H1 (cell line): ENCODE measurements around the gene PRKAR1B. TPM values are rescaled to one million over a fixed set of nuclear protein-coding genes. Genes with fewer than 3 reads are reported as not detected.

Experiments
- CTCF ChIA-PET: fragments of 300-600 bp; sonication (Branson Sonifier 250); formaldehyde crosslinking; loops from one replicate; lab custom pipeline; 2021; ENCODE audit not compliant: partially characterized antibody; lab: Charles Lee
- POLR2A ChIA-PET: fragments of 300-600 bp; sonication (Branson Sonifier 250); formaldehyde crosslinking; loops from one replicate; lab custom pipeline; 2021; ENCODE audit warnings: inconsistent platforms; ENCODE audit not compliant: partially characterized antibody; lab: Charles Lee
- DNase-seq, 2 experiments: peaks; one replicate each; pipeline versions ENCODE4 v3.0.0 to v3.0.0-alpha.2; 2010 to 2022; ENCODE audit warnings: low spot score in 2 of 2, low read depth in 1 of 2, mixed read lengths in 1 of 2
- FAIRE-seq: peaks from 2 replicates; lab custom pipeline; 2011; peaks lifted over from hg19 to GRCh38; lab: Jason Lieb, UNC
- H2AFZ ChIP-seq: 2 replicates; pipeline ENCODE4 v1.8.1; 2012; ENCODE audit warnings: low read length, inconsistent platforms
- H2AK5ac ChIP-seq: 2 replicates; pipeline ENCODE4 v1.6.1; 2013; ENCODE audit warnings: low read depth, low read length
- H2BK120ac ChIP-seq: replicated peaks from 2 replicates; pipeline ENCODE3; 2013; ENCODE audit warnings: low read depth, low read length, inconsistent platforms
- H2BK12ac ChIP-seq: 2 replicates; pipeline ENCODE4 v1.6.1; 2013; ENCODE audit warnings: low read depth, low read length
- H2BK15ac ChIP-seq: 2 replicates; pipeline ENCODE4 v1.6.1; 2013; ENCODE audit warnings: low read length
- H2BK20ac ChIP-seq: 2 replicates; pipeline ENCODE4 v1.6.1; 2013; ENCODE audit warnings: low read length
- H2BK5ac ChIP-seq: 2 replicates; pipeline ENCODE4 v1.6.1; 2013; ENCODE audit warnings: low read depth, low read length
- H3K14ac ChIP-seq: 2 replicates; pipeline ENCODE4 v1.6.1; 2013; ENCODE audit warnings: inconsistent platforms; ENCODE audit not compliant: insufficient read length
- H3K18ac ChIP-seq: 2 replicates; pipeline ENCODE4 v1.6.1; 2013; ENCODE audit warnings: low read length; ENCODE audit errors: extremely low read depth
- H3K23ac ChIP-seq: 2 replicates; pipeline ENCODE4 v1.6.1; 2013; ENCODE audit warnings: inconsistent platforms; ENCODE audit not compliant: insufficient read length
- H3K23me2 ChIP-seq: 2 replicates; pipeline ENCODE4 v1.6.1; 2013; ENCODE audit warnings: low read depth, low read length
- H3K27ac ChIP-seq: 2 replicates; pipeline ENCODE4 v1.6.1; 2011; ENCODE audit warnings: low read depth, low read length, inconsistent platforms
- H3K27me3 ChIP-seq, 4 experiments: replicated peaks in 1 of 4; 1 replicate in 1 of 4; 2 replicates in 3 of 4; pipeline versions ENCODE4 v1.6.1 to v1.8.1; 2011 to 2013; ENCODE audit warnings: low read length in 3 of 4, mild to moderate bottlenecking in 3 of 4, inconsistent platforms in 2 of 4, mixed read lengths in 2 of 4, moderate library complexity in 1 of 4; ENCODE audit not compliant: control insufficient read depth in 3 of 4, insufficient read depth in 3 of 4; ENCODE audit errors: extremely low read depth in 1 of 4
- H3K36me3 ChIP-seq, 4 experiments: 2 replicates each; pipeline versions ENCODE4 v1.6.1 to v1.8.1; 2011 to 2013; ENCODE audit warnings: mild to moderate bottlenecking in 4 of 4, low read length in 3 of 4, moderate library complexity in 2 of 4, control low read depth in 1 of 4, inconsistent platforms in 1 of 4; ENCODE audit not compliant: insufficient read depth in 4 of 4, control insufficient read depth in 2 of 4
- H3K4ac ChIP-seq: replicated peaks from 2 replicates; pipeline ENCODE3; 2013; ENCODE audit warnings: low read length, low read depth, mixed read lengths, inconsistent platforms; ENCODE audit not compliant: insufficient read length
- H3K4me1 ChIP-seq, 4 experiments: replicated peaks in 1 of 4; 1 replicate in 1 of 4; 2 replicates in 3 of 4; pipeline versions ENCODE4 v1.6.1 to v1.8.1; 2011 to 2013; ENCODE audit warnings: low read length in 3 of 4, inconsistent platforms in 2 of 4, mixed read lengths in 1 of 4; ENCODE audit not compliant: insufficient read depth in 4 of 4, control insufficient read depth in 3 of 4
- H3K4me2 ChIP-seq, 2 experiments: 2 replicates each; pipeline versions ENCODE4 v1.6.1 to v1.8.1; 2011 to 2013; ENCODE audit warnings: low read depth in 2 of 2, low read length in 2 of 2, control low read depth in 1 of 2, inconsistent platforms in 1 of 2, mild to moderate bottlenecking in 1 of 2; ENCODE audit not compliant: insufficient read depth in 1 of 2
- H3K4me3 ChIP-seq, 4 experiments: fragments of 200-600, 300-600 bp in 1 of 4; sonication (generic), shearing (Covaris generic), sonication (Bioruptor Twin) in 1 of 4; 2 replicates each; pipeline versions ENCODE4 v1.5.1 to v1.8.1; 2011 to 2016; ENCODE audit warnings: low read length in 4 of 4, low read depth in 3 of 4, control low read depth in 2 of 4, inconsistent platforms in 2 of 4, mild to moderate bottlenecking in 2 of 4, mixed read lengths in 1 of 4, moderate library complexity in 1 of 4; ENCODE audit not compliant: insufficient read depth in 2 of 4; ENCODE audit errors: extremely low read depth in 1 of 4
- H3K56ac ChIP-seq: replicated peaks from 2 replicates; pipeline ENCODE3; 2013; ENCODE audit warnings: low read depth, mild to moderate bottlenecking, mixed read lengths, low read length, inconsistent platforms; ENCODE audit not compliant: insufficient read length
- H3K79me1 ChIP-seq: 2 replicates; pipeline ENCODE4 v1.6.1; 2013; ENCODE audit warnings: low read depth, low read length, control low read depth
- H3K79me2 ChIP-seq, 2 experiments: 2 replicates each; pipeline versions ENCODE4 v1.6.1 to v1.8.1; 2012 to 2013; ENCODE audit warnings: low read length in 2 of 2, mild to moderate bottlenecking in 2 of 2, inconsistent platforms in 1 of 2; ENCODE audit not compliant: insufficient read depth in 2 of 2, control insufficient read depth in 1 of 2
- H3K9ac ChIP-seq, 4 experiments: replicated peaks in 1 of 4; 1 replicate in 1 of 4; 2 replicates in 3 of 4; pipeline versions ENCODE4 v1.6.1 to v1.8.1; 2011 to 2013; ENCODE audit warnings: low read depth in 3 of 4, low read length in 3 of 4, control low read depth in 2 of 4, mild to moderate bottlenecking in 2 of 4, moderate library complexity in 2 of 4, inconsistent platforms in 1 of 4; ENCODE audit errors: extremely low read depth in 1 of 4
- H3K9me3 ChIP-seq, 2 experiments: 2 replicates each; pipeline versions ENCODE4 v1.6.1 to v1.8.1; 2012 to 2013; ENCODE audit warnings: mild to moderate bottlenecking in 2 of 2, moderate library complexity in 2 of 2, control low read depth in 1 of 2, inconsistent platforms in 1 of 2, low read depth in 1 of 2, low read length in 1 of 2, mixed read lengths in 1 of 2; ENCODE audit not compliant: insufficient read depth in 2 of 2
- H4K20me1 ChIP-seq, 2 experiments: replicated peaks in 1 of 2; 2 replicates each; pipeline versions ENCODE3 to v1.8.1; 2011 to 2013; ENCODE audit warnings: inconsistent platforms in 2 of 2, low read length in 2 of 2, mild to moderate bottlenecking in 1 of 2; ENCODE audit not compliant: insufficient read depth in 2 of 2, control insufficient read depth in 1 of 2
- H4K5ac ChIP-seq: 2 replicates; pipeline ENCODE4 v1.6.1; 2013; ENCODE audit warnings: low read length, low read depth, mixed read lengths, inconsistent platforms; ENCODE audit not compliant: insufficient read length
- H4K8ac ChIP-seq: 2 replicates; pipeline ENCODE4 v1.8.0; 2013; ENCODE audit warnings: mild to moderate bottlenecking, moderate library complexity, low read length, inconsistent platforms; ENCODE audit not compliant: insufficient read depth; ENCODE audit errors: extremely low read depth
- H4K91ac ChIP-seq: replicated peaks from 2 replicates; pipeline ENCODE3; 2013; ENCODE audit warnings: low read length, mixed read lengths, inconsistent platforms; ENCODE audit not compliant: insufficient read length
- ASH2L ChIP-seq: fragments of 200-600, 300-600 bp; sonication (generic); IDR thresholded peaks from one replicate; pipeline ENCODE4 v1.7.1; 2017; ENCODE audit warnings: low read length
- BACH1 ChIP-seq: IDR thresholded peaks from 2 replicates; pipeline ENCODE4 v1.6.1; 2012; ENCODE audit warnings: low read length, improper control_type of control experiment
- CTBP2 ChIP-seq: IDR thresholded peaks from 2 replicates; pipeline ENCODE4 v1.7.0; 2011; ENCODE audit warnings: borderline replicate concordance, mild to moderate bottlenecking, moderate library complexity, mixed read lengths, low read length; ENCODE audit not compliant: insufficient read depth, insufficient read length
- EZH2 ChIP-seq: fragments of 200-600 bp; sonication (generic); IDR thresholded peaks from 2 replicates; pipeline ENCODE4 v1.7.1; 2012; ENCODE audit warnings: low read depth, mild to moderate bottlenecking, moderate library complexity, low read length, inconsistent platforms; ENCODE audit not compliant: severe bottlenecking
- HDAC2 ChIP-seq, 2 experiments: fragments of 300-600 bp in 1 of 2; sonication (generic) in 1 of 2; IDR thresholded peaks; 2 replicates each; pipeline ENCODE4 v1.6.1; 2011 to 2012; ENCODE audit warnings: low read depth in 2 of 2, low read length in 2 of 2, mild to moderate bottlenecking in 2 of 2, moderate library complexity in 2 of 2, borderline replicate concordance in 1 of 2, inconsistent platforms in 1 of 2
- JUN ChIP-seq: IDR thresholded peaks from 2 replicates; pipeline ENCODE4 v1.6.1; 2011; ENCODE audit warnings: low read depth, mild to moderate bottlenecking, improper control_type of control experiment, low read length
- MAFK ChIP-seq: IDR thresholded peaks from 2 replicates; pipeline ENCODE4 v1.6.1; 2012; ENCODE audit warnings: low read depth, mild to moderate bottlenecking, improper control_type of control experiment, low read length
- POLR2AphosphoS5 ChIP-seq: IDR thresholded peaks from 2 replicates; pipeline ENCODE4 v1.6.1; 2011; ENCODE audit warnings: low read depth, low read length
- TBP ChIP-seq: IDR thresholded peaks from 2 replicates; pipeline ENCODE4 v1.6.1; 2011; ENCODE audit warnings: low read depth, low read length, improper control_type of control experiment
- WGBS, 2 experiments: shearing (Covaris generic) in 1 of 2; methylation state at CpG; one replicate each; pipeline versions ENCODE4 v1.1.6 to v1.1.7; 2013 to 2015; ENCODE audit warnings: low lambda C conversion rate in 2 of 2, mixed read lengths in 2 of 2, inconsistent platforms in 1 of 2, low coverage in 1 of 2, missing lambda C conversion rate in 1 of 2; ENCODE audit not compliant: insufficient replicate concordance in 2 of 2, insufficient coverage in 1 of 2, insufficient read length in 1 of 2; ENCODE audit errors: extremely low coverage in 1 of 2, missing lambda C conversion rate in 1 of 2; 5-methylcytosine and 5-hydroxymethylcytosine counted together
- polyA plus RNA-seq, 7 experiments: library from polyadenylated mRNA; depleted of rRNA in 3 of 7; stranded (reverse) in 5 of 7; unstranded in 2 of 7; fragments of >200 nt in 5 of 7; fragments of 200-250 nt in 2 of 7; gene quantifications; 1 replicate in 5 of 7; 2 replicates in 1 of 7; 4 replicates in 1 of 7; pipeline versions ENCODE4 v1.2.1 to v1.2.3, GENCODE V29; 2011 to 2013; ENCODE audit warnings: missing spikeins in 2 of 7, mixed read lengths in 2 of 7
- total RNA-seq: library from RNA; stranded (reverse); fragmentation: NEBNext Ultra II Directional; extraction: Animal tissue kit (Norgen Biotek cat#: 25700); gene quantifications from 2 replicates; pipeline ENCODE4 v1.2.1, GENCODE V29; 2021
- TF ChIP-seq, protein P1 (sequence below): IDR thresholded peaks from 2 replicates; pipeline ENCODE4 v1.6.1; 2011; ENCODE audit warnings: low read length, improper control_type of control experiment

PRKAR1B gene
- total and polyA plus RNA-seq, 2 of the 8 experiments (the other 6 are each of a cell fraction or from before 2014, with no cell fraction given): 12.3 to 55.7 TPM

DNA sequence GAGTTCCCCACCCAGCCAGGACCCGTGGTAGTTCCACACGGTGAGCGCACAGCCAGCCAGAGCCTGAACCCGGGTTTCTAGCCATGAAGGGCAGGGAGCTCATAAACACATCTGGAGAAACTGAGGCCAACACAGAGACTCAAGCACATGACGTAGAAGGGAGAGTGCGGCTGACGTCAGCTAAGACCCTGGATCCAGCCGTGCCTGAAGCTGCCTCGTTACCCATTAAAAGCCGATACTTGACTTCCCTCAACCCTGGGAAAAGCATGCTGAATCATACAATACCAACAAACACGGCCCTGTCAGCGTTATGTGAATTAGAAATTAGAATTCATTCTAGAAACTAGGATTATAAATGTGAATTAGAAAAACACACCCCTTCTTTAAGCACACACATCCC, 142.3 kb downstream of the PRKAR1B start:
- Histone ChIP-seq H3K4me1 (no peaks in the 10 kb centered on the region), H3K79me2 (no peaks in the 10 kb centered on the region), H3K14ac (no peak overlapping the region), H3K27ac (no peak overlapping the region), H4K91ac (no peak overlapping the region), H2BK20ac (no peak overlapping the region), H3K9me3 (peaks cover 5 to 9% of the 10 kb centered on the region in 2 experiments; a peak in 3 of 4 replicates), H3K79me1 (peaks cover 3% of the 10 kb centered on the region), H4K5ac (no peak overlapping the region), H4K8ac (0 out of 2 replicates have a peak overlapping the region, but pooled peaks have one; percentile 38), H2BK120ac (no peak overlapping the region), H3K4ac (no peak overlapping the region), H2BK15ac (no peak overlapping the region), H3K18ac (no peak overlapping the region), H2BK12ac (no peak overlapping the region), H2AFZ (no peak overlapping the region), H3K23me2 (peaks cover 7% of the 10 kb centered on the region; the same call in 1 of the 2 replicates), H3K36me3 (peaks cover 3 to 27% (median 11%) of the 10 kb centered on the region in 4 experiments; a peak in 5 of 8 replicates), H3K9ac (no peak overlapping the region), H3K4me3 (no peak overlapping the region), H3K56ac (no peak overlapping the region), H3K27me3 (no peaks in the 10 kb centered on the region), H3K23ac (no peak overlapping the region), H3K4me2 (no peak overlapping the region), H2BK5ac (no peak overlapping the region), H4K20me1 (peaks cover 0 to 9% of the 10 kb centered on the region in 2 experiments), H2AK5ac (no peak overlapping the region)
- FAIRE-seq (no peak), DNase-seq (no peak)
- ChIA-PET POLR2A (no interaction called here), CTCF (interaction anchor here (0.6 to 1.2 kb wide), 4 partner anchors 51 to 422 kb away, joined by 3 read pairs; no protein-coding TSS in a partner anchor)
- TF ChIP-seq ASH2L: no peak
- TF ChIP-seq TBP: no peak
- no peak for TF ChIP-seq CTBP2
- TF ChIP-seq JUN: no peak
- TF ChIP-seq POLR2AphosphoS5: no peak
- no peak for TF ChIP-seq HDAC2 (IDR thresholded peaks at IDR 0.05; ENCODE audit: borderline replicate concordance in 1 of 2, low read depth in 2 of 2, low read length in 2 of 2)
- TF ChIP-seq EZH2: no peak
- TF ChIP-seq MAFK: no peak
- no peak for TF ChIP-seq BACH1
- TF ChIP-seq, protein P1, sequence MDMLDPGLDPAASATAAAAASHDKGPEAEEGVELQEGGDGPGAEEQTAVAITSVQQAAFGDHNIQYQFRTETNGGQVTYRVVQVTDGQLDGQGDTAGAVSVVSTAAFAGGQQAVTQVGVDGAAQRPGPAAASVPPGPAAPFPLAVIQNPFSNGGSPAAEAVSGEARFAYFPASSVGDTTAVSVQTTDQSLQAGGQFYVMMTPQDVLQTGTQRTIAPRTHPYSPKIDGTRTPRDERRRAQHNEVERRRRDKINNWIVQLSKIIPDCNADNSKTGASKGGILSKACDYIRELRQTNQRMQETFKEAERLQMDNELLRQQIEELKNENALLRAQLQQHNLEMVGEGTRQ: no peak
- 95% methylated on average over 12 of the region's 12 CpGs; no CpG with 5 or more reads in 1 of the 2 experiments for WGBS, 2 experiments
